ENCODE data around the gene ATG101.
A peak's percentile ranks its signal among the peaks of the same experiment; 100 is the strongest.

DNA sequence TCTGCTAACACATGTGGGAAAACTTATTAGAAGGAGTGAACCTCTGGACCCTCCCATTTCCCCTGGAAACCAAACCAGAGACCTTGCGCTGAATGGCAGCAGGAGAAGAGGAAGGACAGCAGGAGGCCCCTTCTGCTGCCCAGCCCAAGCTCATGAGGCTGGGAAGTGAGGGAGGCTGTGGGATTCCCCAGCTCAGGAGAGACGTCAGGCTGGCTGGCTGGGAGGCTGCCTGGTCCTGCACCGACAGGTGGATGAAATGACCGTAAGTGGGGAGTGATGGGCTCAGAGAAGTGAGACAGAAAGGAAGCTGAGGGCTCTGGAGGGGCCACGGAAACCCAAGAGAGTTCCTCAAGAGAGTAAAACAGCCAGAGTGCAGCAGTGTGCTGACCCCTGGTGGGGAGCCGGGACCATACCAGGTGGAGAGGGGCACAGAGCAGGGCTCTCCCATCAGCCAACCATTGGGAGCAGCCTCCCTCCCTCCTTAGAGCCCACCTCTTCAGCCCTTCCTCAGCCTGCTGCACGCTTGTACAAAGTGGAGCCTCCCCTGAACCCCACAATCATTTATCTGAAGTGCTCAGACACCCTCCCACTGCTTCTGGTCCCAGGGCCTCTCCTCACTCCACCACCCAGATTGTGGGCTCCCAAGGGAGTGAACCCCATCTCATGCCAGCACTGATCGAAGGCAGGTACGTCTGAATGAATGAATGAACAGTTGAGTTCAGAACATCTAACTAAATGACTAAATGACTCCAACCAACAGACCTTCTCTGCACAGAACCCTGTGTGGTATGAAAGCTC is 49.0 kb upstream of the ATG101 start:
- TF ChIP-seq POLR2A (IDR thresholded peaks at IDR 0.05) (no peak), EP300 (IDR thresholded peaks at IDR 0.05) (no peak), POLR2AphosphoS5 (IDR thresholded peaks at IDR 0.05) (no peak)
- TF ChIP-seq, protein P1, sequence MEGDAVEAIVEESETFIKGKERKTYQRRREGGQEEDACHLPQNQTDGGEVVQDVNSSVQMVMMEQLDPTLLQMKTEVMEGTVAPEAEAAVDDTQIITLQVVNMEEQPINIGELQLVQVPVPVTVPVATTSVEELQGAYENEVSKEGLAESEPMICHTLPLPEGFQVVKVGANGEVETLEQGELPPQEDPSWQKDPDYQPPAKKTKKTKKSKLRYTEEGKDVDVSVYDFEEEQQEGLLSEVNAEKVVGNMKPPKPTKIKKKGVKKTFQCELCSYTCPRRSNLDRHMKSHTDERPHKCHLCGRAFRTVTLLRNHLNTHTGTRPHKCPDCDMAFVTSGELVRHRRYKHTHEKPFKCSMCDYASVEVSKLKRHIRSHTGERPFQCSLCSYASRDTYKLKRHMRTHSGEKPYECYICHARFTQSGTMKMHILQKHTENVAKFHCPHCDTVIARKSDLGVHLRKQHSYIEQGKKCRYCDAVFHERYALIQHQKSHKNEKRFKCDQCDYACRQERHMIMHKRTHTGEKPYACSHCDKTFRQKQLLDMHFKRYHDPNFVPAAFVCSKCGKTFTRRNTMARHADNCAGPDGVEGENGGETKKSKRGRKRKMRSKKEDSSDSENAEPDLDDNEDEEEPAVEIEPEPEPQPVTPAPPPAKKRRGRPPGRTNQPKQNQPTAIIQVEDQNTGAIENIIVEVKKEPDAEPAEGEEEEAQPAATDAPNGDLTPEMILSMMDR (IDR thresholded peaks at IDR 0.05): peak in 3 of 4 experiments; percentile 42 to 73 (median 59)

Measured in gastroesophageal sphincter (tissue), 3 donors.